DMS53 treated with DMSO at 0.1 percent for 48 hours (cell line): ENCODE results near the gene HIF1AN.

ENCODE experiments used
- DNase-seq: peaks from one replicate; lab custom pipeline; 2025; ENCODE audit not compliant: unreplicated experiment; lab: John Stamatoyannopoulos, UW

The HIF1AN gene

DNA sequence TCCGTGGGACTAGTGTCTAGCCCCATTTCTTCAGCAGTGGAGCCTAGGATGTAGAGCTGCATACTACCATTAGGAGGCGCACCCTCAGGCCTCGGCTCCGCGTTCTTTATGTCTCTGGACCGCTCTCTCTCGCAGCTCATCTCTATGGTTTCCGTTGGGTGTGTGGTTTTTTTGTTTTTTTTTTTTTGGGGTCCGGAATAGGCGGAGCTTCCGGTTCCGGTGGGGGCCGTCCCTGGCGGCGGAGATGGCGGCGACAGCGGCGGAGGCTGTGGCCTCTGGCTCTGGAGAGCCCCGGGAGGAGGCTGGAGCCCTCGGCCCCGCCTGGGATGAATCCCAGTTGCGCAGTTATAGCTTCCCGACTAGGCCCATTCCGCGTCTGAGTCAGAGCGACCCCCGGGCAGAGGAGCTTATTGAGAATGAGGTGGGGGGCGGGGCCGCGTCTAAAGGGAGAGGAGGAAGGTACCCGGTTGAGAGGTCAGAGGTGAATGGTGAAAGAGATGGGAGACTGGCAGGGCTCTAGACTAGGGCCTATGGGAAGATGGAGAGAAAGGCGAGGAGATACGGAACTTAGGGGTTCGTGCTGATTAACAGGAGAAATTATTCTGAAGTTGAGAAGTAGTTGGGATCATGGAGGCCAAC lies at the start of gene HIF1AN:
Gene HIF1AN, plus strand, starts transcription at position 229 of the 639 bp plus-strand sequence. Its CDS starts 16 bp downstream, at position 245.
- DNase-seq: peak; percentile 87

DNA sequence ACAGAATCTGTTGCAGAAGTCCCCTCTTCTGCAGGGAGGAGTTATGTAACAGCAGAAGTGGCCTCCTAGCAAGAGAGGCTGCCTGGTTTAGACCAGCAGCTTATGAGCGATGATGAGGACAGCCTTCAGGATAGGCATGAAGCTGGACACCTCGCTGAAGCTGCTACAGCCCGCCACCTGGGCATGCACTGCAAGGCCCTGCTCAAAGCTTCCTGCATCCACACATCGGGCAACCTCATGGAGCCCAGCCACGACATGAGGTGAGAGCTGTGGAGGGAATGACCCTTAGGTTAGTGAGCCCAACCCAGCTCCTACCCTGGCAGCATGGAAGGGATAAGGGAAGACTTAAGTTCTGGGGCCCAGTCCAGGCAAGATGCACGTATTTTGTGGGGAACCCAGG lies 48.2 kb upstream of the HIF1AN start:
- DNase-seq: no peak

- DNase-seq: no peak
Observed at GRCh38 chr10:100489396-100489795, 46.3 kb upstream of the HIF1AN start.

GRCh38 chr10:100490531-100490930 lies 45.2 kb upstream of the HIF1AN start:
- no peak for DNase-seq

DNA sequence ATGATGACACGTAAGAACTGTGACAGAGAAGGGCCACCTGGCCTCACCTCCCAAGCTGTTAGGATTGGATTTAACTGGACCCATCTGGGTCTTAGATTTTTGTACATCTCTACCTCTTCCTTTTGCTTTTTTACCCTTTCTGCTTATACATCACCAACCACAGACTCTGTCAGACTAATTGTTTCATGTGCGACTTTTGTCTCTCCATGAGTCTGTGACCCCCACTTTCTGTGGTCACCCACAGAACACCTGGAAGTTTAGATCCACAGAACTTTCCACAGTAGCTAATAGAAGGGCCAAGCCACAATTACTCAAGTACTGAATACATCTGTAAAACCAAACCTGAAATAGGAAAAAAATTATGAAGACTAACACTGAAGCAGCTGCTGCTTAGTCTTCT lies 39.2 kb upstream of the HIF1AN start:
- no peak for DNase-seq

GRCh38 chr10:100498059-100498458 lies 37.7 kb upstream of the HIF1AN start:
- DNase-seq: no peak

- DNase-seq: no peak
Observed at GRCh38 chr10:100501423-100501822, 34.3 kb upstream of the HIF1AN start.

DNA sequence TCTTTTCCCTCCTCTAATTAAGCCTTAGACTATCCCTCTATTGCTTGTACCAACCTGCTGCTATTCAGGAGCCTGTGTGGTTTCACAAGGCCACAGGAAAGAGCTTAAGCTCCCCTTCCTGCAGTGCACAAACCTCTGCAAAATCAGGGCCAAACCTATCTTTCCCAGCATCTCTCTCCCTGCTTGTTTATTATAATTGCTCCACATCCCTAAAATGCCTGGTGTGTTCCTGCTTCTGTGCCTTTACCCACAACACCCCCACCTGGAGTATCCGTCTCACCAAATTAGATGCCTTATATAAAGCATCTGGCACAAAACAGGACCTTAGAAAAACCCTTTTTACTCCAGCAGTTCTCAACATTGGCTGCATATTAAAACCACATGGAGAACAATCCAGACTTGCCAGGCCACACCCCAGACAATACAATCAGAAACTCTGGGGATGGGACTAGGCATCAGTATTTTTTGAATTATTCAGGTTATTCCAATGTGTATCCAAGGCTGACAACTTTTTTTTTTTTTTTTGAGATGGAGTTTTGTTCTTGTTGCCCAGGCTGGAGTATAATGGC lies 32.7 kb upstream of the HIF1AN start:
- no peak for DNase-seq

DNA sequence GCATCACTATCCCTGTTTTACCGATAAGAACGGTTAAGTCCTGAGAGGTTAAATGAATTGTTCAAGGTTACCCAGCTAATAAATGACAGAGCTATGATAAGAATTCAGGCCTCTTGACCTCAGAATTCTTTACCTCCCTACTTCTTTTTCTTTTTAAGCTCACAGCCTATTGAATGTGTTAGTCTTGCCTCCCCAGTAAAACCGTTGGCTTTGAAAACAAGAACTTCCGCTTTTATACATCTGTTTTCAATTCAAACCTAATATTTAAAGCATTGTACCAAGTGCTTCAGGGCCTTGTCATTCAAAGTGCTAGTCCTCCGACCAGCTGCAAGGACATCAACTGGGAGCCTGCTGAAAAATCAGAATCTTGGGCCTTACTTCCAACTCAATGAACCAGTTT lies 31.6 kb upstream of the HIF1AN start:
- DNase-seq: no peak

- DNase-seq: no peak
Observed at GRCh38 chr10:100505164-100505563, 30.6 kb upstream of the HIF1AN start.

DNA sequence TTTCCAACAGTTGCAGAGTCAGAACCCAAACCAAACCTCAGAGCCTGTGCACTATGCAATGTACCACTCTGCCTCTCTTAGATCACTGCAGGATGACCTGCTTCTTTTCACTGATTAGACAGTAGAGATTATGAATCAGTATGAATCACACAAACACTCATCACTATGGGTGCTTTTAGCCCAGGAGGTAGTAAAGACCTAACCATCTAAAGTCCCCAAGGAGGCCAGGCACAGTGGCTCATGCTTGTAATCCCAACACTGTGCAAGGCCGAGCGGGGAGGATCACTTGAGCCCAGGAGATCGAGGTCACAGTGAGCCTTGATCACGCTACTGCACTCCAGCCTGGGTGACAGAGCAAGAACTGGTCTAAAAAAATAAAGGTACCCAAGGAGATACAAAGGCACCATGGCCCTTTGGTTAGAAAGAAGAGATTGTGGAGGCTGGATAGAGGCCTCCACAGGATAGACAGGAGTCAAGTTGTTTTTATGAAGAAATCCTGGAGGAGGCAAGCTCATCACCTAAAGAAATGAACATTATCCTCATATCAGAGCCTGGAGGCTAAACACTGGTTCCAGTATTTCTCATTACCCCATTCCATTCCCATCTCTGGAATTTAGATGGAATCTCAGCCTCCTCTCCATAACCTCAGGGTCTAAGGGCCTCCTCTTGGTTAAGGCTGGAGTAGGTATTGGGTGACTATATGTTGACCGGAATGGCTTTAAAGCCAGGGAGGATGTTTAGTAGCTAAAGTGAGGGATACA lies 29.0 kb upstream of the HIF1AN start:
- no peak for DNase-seq

DNA sequence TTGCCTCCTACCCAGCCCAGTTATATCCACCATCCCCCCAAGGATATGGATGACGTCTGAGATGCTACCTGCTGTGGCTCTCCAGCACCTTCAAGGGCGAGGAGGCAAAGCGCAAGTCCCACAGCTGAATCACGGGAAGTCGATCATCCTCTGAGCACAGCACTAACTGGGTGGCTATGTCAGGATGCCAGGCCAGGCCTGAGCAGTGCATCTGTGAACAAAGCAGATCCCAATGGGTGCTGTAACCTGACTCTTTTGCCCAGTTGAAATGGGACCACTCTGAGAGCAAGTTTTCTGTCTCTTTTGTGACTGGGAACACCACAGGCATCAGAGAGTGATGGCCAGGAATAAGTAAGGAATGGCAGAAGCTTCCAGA lies 28.4 kb upstream of the HIF1AN start:
- DNase-seq: no peak

GRCh38 chr10:100508266-100508665 lies 27.5 kb upstream of the HIF1AN start:
- DNase-seq: no peak

DNA sequence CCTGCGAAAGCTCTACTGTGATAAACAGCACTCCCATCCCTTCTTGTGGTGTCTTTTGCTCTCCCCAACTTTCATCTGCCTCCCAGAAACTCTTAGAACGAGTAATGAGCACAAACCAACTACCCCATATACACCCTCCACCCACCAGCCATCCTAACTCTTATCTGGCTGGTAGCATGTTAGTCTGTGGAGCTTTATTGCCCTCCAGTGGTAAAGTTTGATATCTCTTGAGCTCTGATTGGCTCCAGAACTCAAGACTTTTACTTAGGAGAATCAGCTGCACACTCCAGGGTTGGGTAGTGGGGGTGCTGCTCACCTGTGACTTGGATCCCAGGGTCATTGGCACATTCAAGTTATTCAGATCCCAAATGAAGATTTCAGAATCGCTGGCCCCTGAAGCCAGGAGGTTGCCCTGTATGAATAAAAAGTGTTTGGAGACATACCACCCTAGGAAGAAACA lies 27.0 kb upstream of the HIF1AN start:
- peak; percentile 20 for DNase-seq

GRCh38 chr10:100509241-100509840 lies 26.4 kb upstream of the HIF1AN start:
- no peak for DNase-seq

DNA sequence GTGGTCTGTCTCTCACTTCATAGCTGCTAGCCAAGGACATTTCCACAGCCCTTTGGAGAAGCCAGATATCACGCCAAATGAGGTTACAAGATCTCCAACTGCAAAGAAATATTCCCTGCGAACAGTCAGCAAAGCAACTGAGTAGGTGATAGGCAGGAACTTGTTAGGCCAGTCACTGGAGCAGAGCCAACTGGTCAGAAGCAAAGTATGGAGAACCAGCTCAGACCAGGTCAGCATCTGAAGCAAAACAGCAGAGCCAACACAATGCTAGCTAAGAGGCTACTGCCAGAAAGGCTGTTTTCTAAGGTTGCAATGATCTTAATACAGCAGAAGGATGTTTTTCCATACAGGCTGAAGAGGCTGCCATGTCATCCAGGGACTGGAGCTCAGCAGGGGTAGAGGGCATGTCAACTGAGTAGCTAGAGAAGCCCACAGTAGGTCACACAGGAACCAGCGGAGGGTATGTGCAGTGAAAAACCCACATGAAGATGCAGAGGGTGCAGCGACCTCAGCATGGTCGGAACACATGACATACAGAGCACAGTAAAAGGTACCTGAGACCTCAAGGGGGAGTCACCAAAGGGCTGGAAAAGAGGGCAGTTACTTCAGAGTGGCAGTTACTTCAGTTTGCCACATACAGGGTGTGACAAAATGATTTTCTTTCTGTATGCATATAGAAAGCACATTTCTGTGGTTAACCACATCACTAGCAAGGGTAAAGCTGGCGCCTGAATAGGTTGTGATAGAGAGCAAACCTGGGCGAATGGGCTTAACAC lies 25.0 kb upstream of the HIF1AN start:
- DNase-seq: no peak

DNA sequence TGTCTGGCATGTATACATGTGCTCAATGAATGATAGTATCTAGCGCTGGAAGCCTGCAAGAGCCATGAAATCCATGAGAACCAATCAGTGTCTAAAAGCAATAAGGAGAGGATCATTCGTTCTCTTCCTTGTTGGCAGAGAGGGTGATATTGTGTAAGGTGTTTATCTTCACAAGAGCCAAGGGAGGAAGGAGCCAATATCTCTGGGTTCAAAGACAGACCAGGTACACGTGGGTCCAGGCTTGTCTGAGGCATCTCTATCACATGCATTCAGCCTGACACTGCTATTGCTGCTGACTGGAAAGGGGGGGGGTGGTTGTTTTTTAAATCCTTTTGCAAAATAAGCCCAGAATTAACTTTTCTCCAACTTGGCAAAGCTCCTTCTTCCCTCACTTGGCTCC lies 20.1 kb upstream of the HIF1AN start:
- no peak for DNase-seq

- no peak for DNase-seq
Observed at GRCh38 chr10:100516847-100517246, 18.9 kb upstream of the HIF1AN start.

DNA sequence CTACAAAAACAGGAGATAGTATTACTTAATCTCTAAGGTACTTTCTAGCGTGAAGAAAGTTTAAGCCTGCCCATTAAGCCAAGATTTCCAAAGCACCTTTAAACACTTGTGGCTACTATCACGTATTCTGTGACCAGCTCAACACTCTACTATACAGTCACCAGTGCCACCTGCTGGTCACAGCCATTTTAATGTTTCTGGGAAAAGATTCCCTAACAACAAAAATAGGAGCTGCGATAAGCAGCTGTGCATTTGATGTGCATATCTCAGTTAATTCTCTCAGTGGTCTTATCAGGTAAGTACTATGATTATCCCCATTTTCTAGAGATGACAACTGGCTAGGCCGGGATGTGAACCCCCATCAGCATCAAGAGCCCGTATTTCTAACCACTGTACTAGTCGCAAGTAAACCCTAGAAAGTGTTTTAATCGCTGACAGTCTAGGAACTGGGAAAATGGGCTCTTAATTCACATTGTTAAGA lies 16.9 kb upstream of the HIF1AN start:
- peak; percentile 79 for DNase-seq

DNA sequence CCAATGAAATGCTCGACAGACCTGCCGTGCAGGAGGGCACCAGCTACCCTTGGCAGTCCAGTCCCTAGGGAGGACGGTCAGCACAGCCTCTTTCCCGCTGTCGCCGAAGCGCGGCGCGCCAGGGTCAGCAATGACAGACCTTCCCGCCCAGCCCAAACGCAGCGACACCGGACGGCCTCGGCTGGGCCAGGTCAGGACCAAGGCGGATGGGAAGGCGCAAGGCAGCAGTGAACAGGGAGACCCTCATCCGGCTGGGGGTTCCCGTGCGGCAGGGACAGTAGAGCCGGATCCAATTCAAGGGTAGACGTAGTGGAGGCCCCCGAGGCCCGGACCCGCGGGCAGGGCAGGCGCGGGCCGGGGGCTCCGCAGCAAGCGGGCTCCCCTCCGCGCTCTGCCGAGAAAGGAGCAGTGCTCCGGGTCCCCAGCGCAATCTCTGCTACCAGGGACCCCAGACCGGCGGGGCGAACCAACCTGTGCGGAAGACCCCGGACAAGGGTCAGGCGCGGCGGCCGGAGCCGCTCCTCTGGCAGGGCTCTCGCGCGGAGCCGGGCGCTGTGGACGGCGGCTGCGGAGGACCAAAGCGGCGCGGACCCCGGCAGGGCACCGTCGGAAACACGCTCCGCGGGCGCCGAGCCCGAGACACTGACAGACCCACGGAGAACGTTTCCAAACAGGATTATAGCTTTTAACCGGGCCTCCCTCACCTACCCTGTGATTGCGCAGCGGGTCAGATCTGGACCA lies 16.3 kb upstream of the HIF1AN start, which contains the start of gene SEC31B:
Gene SEC31B, minus strand, starts transcription at position 551 of the 741 bp plus-strand sequence. CDS start 2,909 bp downstream, outside the sequence.
- DNase-seq: peak; percentile 38
